Kidney tubule cell (primary cell): ENCODE results near the gene KRT15.

Experiments used
- DNase-seq: peaks from one replicate; pipeline ENCODE4 v3.0.0-alpha.2; 2018; ENCODE audit warnings: low spot score

Gene KRT15

GRCh38 chr17:41504246-41504977, 14.3 kb downstream of the KRT15 start:
- no peak for DNase-seq

GRCh38 chr17:41503202-41503601, 15.5 kb downstream of the KRT15 start:
- no peak for DNase-seq

- peak; percentile 95 for DNase-seq
These were observed 18.4 kb downstream of the KRT15 start for GRCh38 chr17:41500131-41500911.

- DNase-seq, result no peak
These were observed 19.0 kb downstream of the KRT15 start for GRCh38 chr17:41499714-41500113.

- DNase-seq, result peak; percentile 33
These were observed 20.4 kb downstream of the KRT15 start for GRCh38 chr17:41498276-41498675.

- peak; percentile 96 for DNase-seq
These were observed 21.7 kb downstream of the KRT15 start for GRCh38 chr17:41496803-41497484.

- peak; percentile 79 for DNase-seq
These were observed 24.2 kb downstream of the KRT15 start for GRCh38 chr17:41494524-41494923.

GRCh38 chr17:41492771-41493170, 25.9 kb downstream of the KRT15 start:
- DNase-seq, result peak; percentile 54

GRCh38 chr17:41492351-41492750, 26.3 kb downstream of the KRT15 start:
- no peak for DNase-seq

- DNase-seq, result no peak
These were observed 27.2 kb downstream of the KRT15 start for GRCh38 chr17:41491476-41491875.

- DNase-seq, result no peak
These were observed 28.4 kb downstream of the KRT15 start for GRCh38 chr17:41490000-41490990.

GRCh38 chr17:41489531-41489930, 29.2 kb downstream of the KRT15 start, which contains the start of gene KRT36:
TSS of gene KRT36 (minus strand) at chr17:41489910. CDS start at chr17:41489864, 46 bp downstream.
- no peak for DNase-seq

- no peak for DNase-seq
These were observed 31.7 kb downstream of the KRT15 start for GRCh38 chr17:41486809-41487530.

- no peak for DNase-seq
These were observed 32.4 kb downstream of the KRT15 start for GRCh38 chr17:41486316-41486715.

GRCh38 chr17:41484920-41485904, 33.5 kb downstream of the KRT15 start:
- DNase-seq, result no peak

- DNase-seq, result peak; percentile 72
These were observed 34.5 kb downstream of the KRT15 start for GRCh38 chr17:41483991-41484826.

GRCh38 chr17:41483531-41483930, 35.2 kb downstream of the KRT15 start:
- no peak for DNase-seq

GRCh38 chr17:41481036-41481435, 37.7 kb downstream of the KRT15 start, which contains the start of gene KRT35:
TSS of gene KRT35 (minus strand) at chr17:41481151. CDS start at chr17:41481097, 54 bp downstream.
- DNase-seq, result no peak
